Stimulated activated CD4-positive, alpha-beta T cell treated with anti-CD3 and anti-CD28 coated beads, Interleukin-12 subunit alpha, Interleukin-12 subunit beta, amount 100 ng/mL, for 24 hours (primary cell): ENCODE measurements around the gene HOXA11.

Experiments used
- DNase-seq, 2 experiments: peaks; one replicate each; pipeline ENCODE4 v3.0.0-alpha.2; 2020; ENCODE audit warnings: low read depth in 2 of 2

HOXA11 gene

DNA sequence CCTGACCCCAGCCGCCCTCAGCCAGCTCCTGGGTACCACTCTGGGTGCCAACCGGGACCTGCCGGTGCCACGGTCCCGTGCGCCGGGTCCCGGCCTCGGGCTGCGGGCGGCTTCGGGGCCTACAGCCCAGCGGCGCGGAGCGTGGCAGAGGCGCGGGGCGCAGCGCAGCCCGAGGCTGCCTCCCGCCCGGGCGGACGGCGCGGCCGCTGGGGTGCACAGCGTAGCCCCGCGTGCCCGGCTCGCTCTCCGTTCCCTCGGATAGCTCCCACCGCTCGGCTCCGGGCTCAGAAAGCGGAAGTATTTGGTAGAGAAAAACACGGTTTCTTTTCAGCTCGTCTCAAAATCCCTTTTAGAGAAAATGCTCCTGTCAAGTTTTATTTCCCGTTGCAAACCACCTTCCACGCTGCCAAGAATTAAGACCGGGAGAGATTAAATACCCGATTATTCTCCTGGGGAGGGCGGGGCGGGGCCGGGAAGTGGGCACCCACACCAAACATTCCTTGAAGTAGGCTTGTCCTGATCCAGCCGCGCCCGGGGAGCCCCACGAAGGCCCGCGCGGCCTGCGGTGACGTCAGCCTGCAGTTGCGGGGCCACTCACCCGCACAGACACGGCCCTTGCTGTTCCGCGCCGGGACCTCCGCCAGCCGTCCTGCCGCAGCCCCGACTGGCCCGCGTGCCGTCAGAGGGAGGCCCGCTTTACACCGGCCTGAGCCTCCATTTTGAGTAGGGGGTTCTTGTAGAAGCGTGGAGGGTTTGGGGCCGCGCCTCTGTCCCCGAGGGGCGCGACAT is 7.7 kb upstream of the HOXA11 start:
- no peak for DNase-seq

DNA sequence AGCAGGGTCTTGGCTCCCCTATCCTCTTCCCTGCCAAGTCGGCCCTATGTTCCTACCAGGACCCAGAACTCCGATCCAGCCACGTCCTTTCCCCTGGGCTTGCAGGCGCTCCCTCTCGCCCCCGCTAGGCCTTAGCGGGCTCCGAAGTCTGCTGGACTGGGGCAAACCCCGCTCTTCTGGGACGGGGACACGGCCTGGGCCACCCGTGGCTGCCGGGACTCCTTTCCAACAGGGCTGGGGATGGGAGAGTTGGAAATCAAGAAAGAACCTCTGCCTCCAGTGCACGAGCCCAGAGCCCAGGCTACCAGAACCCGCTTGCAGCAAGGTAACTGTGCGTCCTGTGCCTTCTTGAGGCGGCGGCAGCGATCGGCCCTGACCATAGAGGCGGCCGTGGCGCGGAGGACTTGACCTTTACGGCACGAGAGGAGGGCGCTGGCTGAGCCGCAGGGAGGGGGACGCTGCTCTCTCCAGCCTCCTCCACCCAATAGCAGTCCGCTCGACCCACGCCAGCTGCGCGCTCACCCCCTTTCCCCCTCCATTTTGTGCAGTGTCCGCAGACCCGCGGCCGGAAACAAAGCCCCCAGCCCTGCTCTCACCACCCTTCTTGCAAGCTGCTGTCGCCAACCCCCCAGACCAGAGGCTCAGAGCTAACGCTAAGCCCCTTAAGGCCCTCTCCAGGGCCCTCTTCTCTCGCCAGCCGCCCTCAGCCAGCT is 7.0 kb upstream of the HOXA11 start:
- no peak for DNase-seq

DNA sequence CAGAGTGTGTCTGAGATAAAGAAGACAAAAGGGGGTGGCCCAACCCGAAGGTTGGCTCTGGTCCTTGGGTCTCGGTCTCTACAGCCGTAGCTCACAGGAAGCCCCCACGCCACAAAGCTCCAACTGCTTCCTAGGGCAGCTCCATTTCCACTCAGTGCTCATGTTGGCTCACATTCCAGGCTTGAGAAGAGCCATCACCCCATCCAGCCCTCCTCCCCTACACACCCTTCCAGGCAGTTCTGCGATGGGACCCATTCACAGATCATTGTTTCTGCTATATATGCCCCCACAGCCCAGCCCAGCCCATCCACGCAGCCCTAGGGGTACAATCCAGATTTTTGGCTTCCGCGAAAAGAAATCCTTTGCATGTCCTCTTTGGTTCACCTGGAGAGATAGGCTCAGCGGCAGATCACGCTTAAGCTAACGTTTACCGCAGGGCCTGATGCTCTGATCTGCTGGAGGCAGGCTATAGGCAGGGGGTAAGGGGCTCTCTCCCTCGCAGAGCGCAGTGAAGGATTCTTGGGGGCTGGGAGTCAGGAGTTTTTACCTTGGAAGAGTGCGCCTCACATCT is 6.2 kb upstream of the HOXA11 start:
- no peak for DNase-seq

DNA sequence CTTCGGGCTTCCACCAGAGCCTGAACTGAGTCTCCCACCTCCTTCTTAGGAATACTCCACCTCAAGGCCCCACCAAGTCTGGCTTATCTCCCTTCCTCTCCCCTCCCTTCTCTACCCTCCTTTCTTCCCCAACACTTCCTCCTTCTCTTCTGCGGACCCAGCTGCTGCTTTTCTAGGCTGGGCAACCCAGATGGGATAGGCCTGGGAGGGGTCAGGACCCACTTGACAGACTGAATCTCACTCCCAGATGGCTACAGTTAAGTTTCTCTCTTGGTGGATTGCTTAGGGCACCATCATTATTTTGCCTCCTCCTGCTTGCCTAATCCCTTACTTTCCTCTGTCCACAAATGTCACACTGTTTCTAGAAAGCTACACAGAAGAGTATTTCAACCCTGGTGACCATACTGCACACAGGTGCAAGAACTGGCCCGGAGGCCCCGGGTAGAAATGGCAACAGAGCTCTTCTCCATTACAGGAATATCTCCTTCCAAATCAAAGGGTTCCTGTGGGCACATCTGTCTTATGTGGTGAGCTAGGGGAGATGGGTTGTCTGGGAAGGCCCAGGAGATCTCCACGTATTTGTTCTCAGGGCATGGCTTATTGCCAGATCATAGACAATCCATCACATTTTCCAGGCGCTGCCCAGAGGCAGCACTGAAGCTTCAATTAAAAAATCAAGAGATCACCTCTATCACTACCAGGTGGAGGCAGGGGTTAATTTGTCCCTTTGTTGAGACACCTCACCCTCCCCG is 5.1 kb upstream of the HOXA11 start:
- no peak for DNase-seq

DNA sequence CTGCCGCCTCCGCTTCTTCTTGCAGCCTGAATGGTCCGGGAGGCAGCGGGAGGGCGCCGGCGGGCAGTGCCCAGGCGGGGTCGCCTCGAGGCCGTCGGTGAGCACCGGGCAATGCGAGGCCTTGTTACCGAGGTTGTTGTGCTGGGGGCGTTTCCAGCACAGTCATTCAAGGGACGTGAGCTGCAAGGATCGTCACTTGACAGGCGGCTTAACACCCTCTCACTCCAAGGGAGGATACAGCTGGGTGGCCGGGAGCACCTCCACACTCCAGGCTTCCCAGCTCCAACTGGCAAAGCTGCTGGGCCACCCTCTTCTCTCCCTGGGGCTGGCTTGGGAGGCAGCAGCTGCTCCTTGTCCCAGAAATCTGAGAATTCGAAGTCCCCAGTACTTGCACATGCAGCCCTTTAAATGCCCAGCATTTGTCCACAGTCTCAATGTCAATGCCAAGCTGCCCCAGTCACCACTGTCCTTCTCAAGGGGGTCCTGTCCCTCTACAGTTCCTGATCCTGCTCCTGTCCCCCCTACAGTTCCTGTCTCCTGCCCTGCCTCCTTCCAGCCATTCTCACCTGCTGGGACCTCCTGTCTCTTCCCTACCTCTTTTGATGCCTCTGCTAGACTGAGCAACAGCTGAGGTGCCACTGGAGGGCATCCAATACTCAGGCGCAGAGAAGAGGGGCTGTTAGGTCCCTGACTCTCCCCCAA is 4.4 kb upstream of the HOXA11 start:
- no peak for DNase-seq

DNA sequence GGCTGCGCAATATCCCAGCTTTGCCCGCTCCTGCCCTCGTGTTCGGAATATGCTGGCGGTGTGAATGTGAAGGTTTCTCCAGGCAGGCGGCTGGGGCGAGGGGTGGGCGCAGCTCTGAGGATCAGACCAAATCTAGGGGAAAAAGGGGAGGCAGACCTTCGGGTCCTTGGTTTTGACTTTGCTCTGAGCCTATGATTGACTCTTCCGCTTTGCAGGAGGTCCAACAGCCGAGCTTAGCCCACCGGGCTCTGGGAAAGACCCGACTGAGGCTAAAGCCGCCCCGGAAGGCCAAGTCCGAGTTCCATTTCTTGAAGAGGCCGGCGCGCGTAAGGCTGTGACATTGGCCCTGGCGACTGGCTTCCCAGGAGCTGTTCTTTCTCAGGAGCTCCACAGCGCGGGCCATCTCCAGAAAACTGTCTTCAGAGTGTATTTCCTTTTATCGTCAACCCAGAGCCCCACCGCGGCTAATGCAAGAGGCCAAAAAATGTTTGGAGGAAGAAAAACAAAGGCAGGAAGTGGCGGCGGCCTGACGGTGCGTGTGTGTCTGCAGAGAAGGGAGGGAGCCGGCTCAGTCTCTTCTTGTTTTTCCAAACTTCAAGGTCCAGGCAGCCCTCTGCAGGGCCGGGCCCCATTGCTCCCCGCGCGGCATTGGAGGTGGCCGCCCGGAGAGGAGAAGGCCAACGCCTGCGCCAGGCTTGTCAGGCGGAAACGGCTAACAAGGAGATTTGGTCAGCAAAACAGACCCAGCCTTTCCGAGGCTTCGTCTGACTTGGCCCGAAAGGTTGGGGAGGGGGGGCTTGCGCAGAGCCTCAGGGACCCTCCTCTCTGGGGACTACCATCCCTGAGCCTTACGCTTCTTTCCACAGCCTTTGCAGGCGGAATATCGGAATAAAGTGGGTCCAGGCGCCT is 3.6 kb upstream of the HOXA11 start:
- no peak for DNase-seq

DNA sequence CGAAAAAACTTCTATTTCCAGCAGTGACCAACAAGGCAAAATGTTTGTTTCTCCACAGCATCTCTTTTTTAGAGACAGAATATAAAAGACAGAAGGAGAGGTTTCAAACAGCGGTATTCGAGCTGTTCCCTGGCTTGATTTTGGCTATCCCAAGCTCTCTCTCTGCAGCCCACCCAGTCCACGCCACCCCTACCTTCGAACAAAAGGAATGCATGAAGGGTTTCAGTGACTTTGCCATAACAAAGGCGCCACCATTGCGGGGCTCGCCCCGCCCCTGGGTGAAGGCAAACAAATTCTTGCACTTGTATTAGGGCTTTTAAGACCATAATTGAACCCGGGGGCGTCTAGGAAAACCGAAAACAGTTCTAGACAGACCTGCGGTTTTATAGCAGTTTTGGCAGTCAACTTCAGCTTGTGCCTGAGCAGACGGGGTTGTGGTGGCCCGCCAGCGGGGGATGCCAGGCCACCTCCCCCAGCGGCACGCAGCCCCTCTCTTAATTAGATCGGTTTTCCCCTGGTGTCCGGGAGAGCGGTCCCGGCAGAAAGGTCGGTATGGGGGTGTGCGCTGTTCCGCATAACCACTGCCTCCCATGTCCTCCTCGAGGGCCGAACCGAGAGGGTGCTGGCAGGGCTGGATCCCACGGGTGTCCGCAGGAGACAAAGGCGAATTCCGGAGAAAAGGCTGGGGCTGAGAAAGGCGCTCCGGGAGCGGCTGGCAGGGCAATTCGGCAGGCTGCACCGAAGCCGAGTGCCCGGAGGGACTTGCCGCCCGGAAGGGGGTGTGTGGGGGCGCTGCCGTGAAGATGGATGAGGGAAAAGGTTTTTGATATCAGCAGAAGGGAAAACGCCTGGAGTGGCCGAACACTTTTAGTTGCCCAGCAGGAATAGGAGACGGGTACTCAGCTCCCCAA is 2.7 kb upstream of the HOXA11 start:
- no peak for DNase-seq

DNA sequence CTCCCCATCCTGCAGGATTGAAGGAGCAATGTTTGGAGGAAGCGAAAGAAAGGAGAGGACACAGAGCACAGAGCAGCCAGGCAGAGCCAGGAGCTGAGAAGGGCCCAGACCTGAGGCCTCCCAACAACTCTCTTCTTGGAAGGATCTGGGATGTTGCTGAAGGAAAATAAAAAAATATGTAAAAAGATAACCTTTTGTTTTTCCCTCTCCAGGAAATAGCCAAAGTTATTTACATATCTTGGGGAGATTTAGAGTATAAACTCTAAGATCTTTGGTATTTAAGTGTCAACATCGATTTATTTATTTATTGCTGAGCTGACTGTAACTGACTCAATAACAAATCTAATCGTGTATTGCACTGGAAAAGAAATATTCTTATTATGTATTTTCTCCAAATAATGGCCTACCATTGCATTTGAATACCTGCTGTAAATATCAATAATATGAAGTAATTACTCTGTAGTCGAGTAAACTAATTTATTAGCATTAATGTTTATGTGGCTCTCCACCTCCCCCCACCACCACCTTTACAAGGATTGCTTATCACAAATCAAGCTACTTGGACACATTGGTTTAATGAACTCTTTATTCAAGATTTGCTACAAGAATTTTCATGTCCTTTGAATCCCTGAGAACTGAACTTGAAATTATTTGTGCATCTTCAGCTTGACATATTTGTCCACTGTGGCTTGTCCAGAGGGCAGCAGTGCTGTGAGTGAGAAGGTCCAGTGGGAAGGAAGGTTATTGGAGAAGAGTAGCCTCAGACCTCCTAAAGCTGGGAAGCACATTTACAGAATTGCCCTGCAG is 1.8 kb upstream of the HOXA11 start:
- DNase-seq = no peak

DNA sequence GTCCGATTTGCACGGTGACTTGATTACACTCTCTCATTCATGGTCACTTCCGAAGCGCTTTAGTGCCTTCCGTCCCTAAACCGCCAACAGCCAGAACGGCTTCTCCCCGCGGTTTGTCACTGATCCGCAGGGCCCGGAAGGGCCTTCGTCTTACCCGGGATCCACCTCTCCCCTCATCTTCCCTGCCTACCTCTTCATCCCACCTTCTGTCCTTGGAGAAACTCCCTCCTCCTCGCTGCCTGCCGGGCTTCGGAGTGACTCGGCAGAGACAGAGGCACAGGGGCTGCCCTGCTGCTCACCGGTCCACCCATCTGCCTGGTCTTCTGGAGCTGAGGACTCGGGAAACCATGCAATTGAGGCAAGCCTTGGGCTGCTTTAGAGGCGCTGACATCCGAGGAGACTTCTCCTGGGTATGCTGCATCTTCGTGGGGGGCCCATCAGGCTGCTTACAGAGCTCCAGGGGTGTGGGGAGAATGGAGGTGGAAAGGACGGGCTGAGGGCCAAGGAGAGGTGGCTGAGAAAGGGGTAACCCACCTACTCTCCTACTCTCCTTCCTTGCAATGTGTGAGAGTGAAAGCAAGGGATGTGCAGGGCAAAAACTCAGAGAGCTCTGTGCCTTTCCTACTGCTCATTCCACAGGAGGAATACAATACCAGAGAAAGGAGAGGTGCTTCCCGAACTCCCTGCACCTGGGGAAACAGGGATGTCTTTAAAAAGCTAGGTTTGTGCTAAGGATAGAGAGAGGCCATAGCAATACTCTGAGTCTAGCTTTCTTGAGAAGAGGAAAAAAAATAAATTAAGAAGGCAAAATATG is 1.0 kb upstream of the HOXA11 start:
- no peak for DNase-seq

DNA sequence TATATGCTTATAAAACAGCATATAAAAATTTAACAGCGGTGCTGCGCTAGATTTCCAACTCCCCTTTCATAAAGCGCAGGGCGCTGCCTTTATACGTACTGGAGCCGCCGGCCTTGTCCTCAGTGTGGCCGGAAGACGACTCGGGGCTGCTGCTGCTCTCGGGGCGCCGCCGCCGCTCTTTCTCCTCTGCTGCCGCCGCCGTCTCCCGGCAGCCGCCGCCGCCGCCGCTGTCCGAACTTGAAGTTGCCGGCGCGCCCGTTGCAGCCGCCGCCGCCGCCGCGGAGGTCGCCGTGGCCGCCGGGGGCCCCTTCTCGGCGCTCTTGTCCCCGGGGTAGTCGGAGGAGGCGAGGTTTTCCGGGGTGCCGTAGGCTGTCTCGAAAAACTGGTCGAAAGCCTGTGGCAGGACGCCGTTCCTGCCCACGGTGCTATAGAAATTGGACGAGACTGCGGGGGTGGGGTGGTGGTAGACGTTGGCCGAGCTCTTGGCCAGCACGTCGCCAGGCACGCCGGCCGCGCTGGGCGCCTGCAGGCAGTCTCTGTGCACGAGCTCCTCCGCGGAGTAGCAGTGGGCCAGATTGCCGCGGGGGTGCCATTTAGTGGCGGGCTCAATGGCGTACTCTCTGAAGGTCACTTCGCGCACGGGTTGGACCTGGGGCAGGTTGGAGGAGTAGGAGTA is 557 bp downstream of the HOXA11 start:
- no peak for DNase-seq

DNA sequence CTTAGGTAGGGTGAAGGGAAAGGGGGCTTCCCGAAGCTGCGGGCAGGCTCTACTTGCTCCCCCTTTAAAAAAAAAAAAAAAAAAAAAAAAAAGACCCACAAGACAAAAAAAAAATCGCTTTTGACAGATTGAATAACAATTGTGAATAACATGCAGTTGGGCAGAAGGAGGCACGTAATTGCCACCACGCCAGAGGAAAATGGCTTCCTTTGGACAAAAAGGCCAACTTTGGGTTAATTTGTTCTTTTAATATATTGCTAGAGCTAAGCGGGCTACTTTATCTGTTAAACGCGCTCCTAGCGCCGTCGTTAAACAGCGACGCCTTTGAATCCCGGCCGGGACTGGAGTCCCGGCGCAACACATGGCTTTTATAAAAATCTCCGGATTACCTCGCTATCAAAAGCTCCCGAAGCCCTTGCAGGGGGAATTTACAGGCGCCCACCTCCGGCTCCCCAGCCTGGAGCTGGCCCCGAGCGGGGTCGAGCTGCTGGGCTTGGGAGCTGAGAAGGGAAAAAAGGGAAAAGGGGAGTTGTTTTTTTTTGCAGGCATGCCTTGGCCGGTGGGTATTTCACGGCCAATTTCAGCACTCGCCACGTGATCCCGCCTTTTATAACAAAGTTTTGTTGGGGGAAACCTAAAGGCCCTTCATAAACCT is 1.2 kb downstream of the HOXA11 start:
- DNase-seq = no peak

DNA sequence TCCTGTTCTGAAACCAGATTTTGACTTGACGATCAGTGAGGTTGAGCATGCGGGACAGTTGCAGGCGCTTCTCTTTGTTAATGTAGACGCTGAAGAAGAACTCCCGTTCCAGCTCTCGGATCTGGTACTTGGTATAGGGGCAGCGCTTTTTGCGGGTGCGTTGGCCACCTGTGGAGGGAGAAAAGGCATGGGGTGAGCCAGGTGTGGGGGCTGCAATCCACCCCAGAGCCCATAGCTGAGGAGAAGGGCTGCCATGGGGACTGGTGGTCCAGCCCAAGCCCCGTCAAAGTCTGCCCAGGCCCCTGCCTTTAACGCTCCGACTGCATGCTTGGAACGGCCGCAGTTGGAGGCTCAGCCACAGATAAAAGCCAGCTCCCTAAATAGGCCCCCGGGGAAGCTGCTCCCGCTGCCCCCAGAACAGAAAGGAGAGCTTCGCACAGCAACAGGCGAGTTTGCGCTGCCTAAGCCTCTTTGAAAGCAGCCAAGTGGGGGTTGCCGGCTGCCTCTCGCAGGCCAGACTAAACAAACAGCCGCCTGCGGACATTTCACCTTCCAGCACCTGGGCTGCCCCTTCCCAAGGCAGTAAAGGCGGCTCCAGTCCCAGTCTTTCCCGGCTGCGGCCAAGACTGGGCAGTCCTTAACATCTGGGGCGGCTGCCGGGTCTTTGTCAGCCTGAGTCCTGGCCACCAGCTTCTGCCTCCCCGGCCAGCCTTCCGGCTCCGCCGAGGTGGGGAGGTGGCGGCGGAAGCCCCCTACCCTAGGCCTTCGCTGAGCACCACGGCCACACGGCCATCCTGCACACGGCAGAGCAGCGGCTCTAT is 2.0 kb downstream of the HOXA11 start:
- no peak for DNase-seq

DNA sequence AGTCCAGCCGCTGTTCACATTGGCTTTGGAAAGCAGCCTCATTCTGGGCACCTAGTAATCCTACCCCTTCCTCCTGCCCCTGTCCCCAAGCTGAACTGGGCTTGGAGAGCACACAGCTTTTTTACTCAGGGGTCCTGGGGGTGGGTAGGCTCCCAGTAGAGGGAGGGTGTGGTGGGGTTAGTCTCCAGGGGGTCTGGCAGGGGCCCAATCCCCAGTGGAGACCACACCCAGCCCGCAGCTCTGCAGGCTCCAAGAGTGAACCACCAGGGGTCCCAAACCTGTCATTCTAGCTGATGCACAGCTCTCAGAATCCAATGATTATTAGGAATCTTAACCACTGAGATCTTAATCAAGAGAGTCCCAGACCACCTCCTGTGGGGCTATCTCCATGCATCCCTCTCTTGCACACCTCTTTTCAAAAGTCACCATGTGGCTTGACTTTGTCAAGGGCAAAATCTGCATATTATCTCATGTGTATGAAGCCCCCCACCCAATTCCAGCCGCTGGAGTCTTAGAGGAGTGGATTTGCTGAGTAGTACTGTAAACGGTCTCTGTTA is 2.7 kb downstream of the HOXA11 start:
- no peak for DNase-seq

DNA sequence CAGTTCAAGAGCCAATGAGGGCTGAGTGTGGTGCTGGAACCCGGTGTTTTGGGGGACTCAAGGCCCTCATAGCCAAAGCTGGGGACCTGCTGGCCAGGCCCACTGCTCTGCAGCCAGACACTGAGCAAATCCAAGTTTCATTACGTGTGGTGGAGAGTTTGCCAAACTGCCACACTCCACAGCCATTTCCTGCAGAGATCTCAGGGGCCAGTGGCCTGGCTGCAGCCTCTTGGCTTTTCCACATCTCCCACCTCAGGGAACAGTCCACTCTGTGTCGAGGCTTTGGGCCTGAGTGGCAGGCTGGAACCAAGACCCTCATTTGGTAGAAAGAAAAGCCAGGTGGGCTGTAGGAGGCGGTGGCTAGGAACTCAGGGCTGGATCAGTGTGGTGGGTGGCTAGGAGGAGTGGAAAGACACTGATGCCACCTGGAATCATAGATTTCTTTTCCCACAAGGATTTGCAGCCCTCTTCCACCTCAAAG is 3.2 kb downstream of the HOXA11 start:
- DNase-seq = no peak
